Right lobe of liver (tissue), 4 donors: ENCODE results near the gene CDH26.

Experiments used
- CTCF ChIP-seq, 4 donors: fragments of 200-600 bp in 3 of 4; fragments of 450-650 bp in 1 of 4; IDR thresholded peaks; one replicate each; pipeline versions ENCODE4 v1.5.1 to v1.8.0; 2016 to 2022; ENCODE audit warnings: antibody characterized with exemption in 4 of 4, mild to moderate bottlenecking in 2 of 4
- POLR2A ChIP-seq: fragments of 450-650 bp; IDR thresholded peaks from one replicate; pipeline ENCODE4 v1.6.1; 2017; ENCODE audit warnings: antibody characterized with exemption, mild to moderate bottlenecking
- donor health status: DM: no; HTN: no; CAD: no.
- donor health status: DM: no; HTN: no; CAD: no.
- donor health status: DM: no; HTN: yes; CAD: no.

- TF ChIP-seq POLR2A (no peak), CTCF (IDR thresholded peaks at IDR 0.05) (no peak)
Observed at GRCh38 chr20:60060006-60060557, 101.9 kb downstream of the CDH26 start.
